ENCODE data around the gene CD9.

CD9 gene

GRCh38 chr12:6226679-6227051 is 26.5 kb downstream of the CD9 start:
- no peak for TF ChIP-seq CTCF (IDR thresholded peaks at IDR 0.05; ENCODE audit: unreplicated experiment in 3 of 3)
- Mint-ChIP-seq H3K27me3 (ENCODE audit: low read depth) (peaks cover 8% of the 10 kb centered on the region), H3K36me3 (ENCODE audit: low read depth) (no peaks in the 10 kb centered on the region), H3K27ac (peak overlapping the region; percentile 28 to 94 (median 84)), H3K4me1 (peaks cover 73% of the 10 kb centered on the region), H3K4me3 (peak overlapping the region in 1 of 3 experiments; percentile 50), H3K9me3 (no peaks in the 10 kb centered on the region)

- Mint-ChIP-seq H3K27ac (peak overlapping the region; percentile 84 to 89 (median 87)), H3K4me1 (peaks cover 73% of the 10 kb centered on the region), H3K27me3 (ENCODE audit: low read depth) (peaks cover 7% of the 10 kb centered on the region), H3K9me3 (no peaks in the 10 kb centered on the region), H3K36me3 (ENCODE audit: low read depth) (no peaks in the 10 kb centered on the region), H3K4me3 (no peak overlapping the region)
- no peak for TF ChIP-seq CTCF (IDR thresholded peaks at IDR 0.05; ENCODE audit: unreplicated experiment in 3 of 3)
Observed at GRCh38 chr12:6228535-6229223, 28.5 kb downstream of the CD9 start.

GRCh38 chr12:6229224-6230218 is 29.3 kb downstream of the CD9 start:
- Mint-ChIP-seq H3K27ac (peak overlapping the region; percentile 87 to 95 (median 89)), H3K4me1 (peaks cover 76% of the 10 kb centered on the region), H3K9me3 (no peaks in the 10 kb centered on the region), H3K36me3 (ENCODE audit: low read depth) (no peaks in the 10 kb centered on the region), H3K27me3 (ENCODE audit: low read depth) (peaks cover 10% of the 10 kb centered on the region), H3K4me3 (no peak overlapping the region)
- TF ChIP-seq CTCF (IDR thresholded peaks at IDR 0.05; ENCODE audit: unreplicated experiment in 3 of 3) = no peak

GRCh38 chr12:6230321-6231110 is 30.3 kb downstream of the CD9 start:
- H3K27me3 Mint-ChIP-seq (ENCODE audit: low read depth) = peaks cover 10% of the 10 kb centered on the region
- no peaks in the 10 kb centered on the region for H3K9me3 Mint-ChIP-seq
- H3K27ac Mint-ChIP-seq = peak overlapping the region; percentile 87 to 95 (median 89)
- H3K4me3 Mint-ChIP-seq = no peak overlapping the region
- no peak for TF ChIP-seq CTCF (IDR thresholded peaks at IDR 0.05; ENCODE audit: unreplicated experiment in 3 of 3)
- H3K4me1 Mint-ChIP-seq = peaks cover 79% of the 10 kb centered on the region
- H3K36me3 Mint-ChIP-seq (ENCODE audit: low read depth) = no peaks in the 10 kb centered on the region

- H3K4me1 Mint-ChIP-seq = peaks cover 73% of the 10 kb centered on the region
- H3K4me3 Mint-ChIP-seq = no peak overlapping the region
- no peaks in the 10 kb centered on the region for H3K9me3 Mint-ChIP-seq
- TF ChIP-seq CTCF (IDR thresholded peaks at IDR 0.05; ENCODE audit: unreplicated experiment in 3 of 3) = no peak
- H3K27ac Mint-ChIP-seq = peak overlapping the region in 2 of 3 experiments; percentile 12 to 89
- H3K27me3 Mint-ChIP-seq (ENCODE audit: low read depth) = peaks cover 10% of the 10 kb centered on the region
- no peaks in the 10 kb centered on the region for H3K36me3 Mint-ChIP-seq (ENCODE audit: low read depth)
Observed at GRCh38 chr12:6231359-6232268, 31.4 kb downstream of the CD9 start.

Measured in nephron (organoid).